Astrocyte (in vitro differentiated cells and primary cell): ENCODE data around the gene IL1RAP.

ENCODE experiments used
- EZH2 ChIP-seq: IDR thresholded peaks from 2 replicates; pipeline ENCODE4 v1.6.1; 2012; ENCODE audit warnings: mild to moderate bottlenecking, low read length, inconsistent platforms; ENCODE audit not compliant: insufficient read depth
- TF ChIP-seq, protein P1 (sequence below): IDR thresholded peaks from 2 replicates; pipeline ENCODE4 v1.5.1; 2011; ENCODE audit warnings: low read depth, mild to moderate bottlenecking, inconsistent platforms, low read length, moderate library complexity; ENCODE audit not compliant: insufficient read depth

DNA sequence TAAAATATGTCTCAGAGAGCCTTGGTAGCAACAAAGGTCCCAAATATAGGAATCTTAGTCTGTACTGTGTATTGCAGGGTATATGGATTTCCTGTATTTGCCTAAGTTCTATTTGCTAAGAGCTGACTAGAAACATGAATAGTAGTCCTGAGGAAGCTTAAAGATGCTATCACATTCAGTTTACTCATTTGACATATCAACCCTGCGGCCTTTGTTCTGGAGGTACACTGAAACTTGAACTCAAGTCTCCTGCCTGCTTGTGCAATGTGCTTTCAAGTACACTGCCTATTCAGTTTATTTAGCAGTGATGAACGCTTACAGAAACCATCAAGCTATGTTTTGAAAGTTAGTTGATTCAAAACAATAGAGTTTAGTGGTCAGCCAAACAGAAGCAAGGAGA lies 21.1 kb downstream of the IL1RAP start:
- TF ChIP-seq, protein P1, sequence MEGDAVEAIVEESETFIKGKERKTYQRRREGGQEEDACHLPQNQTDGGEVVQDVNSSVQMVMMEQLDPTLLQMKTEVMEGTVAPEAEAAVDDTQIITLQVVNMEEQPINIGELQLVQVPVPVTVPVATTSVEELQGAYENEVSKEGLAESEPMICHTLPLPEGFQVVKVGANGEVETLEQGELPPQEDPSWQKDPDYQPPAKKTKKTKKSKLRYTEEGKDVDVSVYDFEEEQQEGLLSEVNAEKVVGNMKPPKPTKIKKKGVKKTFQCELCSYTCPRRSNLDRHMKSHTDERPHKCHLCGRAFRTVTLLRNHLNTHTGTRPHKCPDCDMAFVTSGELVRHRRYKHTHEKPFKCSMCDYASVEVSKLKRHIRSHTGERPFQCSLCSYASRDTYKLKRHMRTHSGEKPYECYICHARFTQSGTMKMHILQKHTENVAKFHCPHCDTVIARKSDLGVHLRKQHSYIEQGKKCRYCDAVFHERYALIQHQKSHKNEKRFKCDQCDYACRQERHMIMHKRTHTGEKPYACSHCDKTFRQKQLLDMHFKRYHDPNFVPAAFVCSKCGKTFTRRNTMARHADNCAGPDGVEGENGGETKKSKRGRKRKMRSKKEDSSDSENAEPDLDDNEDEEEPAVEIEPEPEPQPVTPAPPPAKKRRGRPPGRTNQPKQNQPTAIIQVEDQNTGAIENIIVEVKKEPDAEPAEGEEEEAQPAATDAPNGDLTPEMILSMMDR, result no peak
- TF ChIP-seq EZH2, result no peak
